ENCODE measurements around the gene CDH13. TPM values are rescaled to one million over a fixed set of nuclear protein-coding genes. Genes with fewer than 3 reads are reported as not detected.

The CDH13 gene
- polyA plus RNA-seq, 1 donor = 57.0 TPM

DNA sequence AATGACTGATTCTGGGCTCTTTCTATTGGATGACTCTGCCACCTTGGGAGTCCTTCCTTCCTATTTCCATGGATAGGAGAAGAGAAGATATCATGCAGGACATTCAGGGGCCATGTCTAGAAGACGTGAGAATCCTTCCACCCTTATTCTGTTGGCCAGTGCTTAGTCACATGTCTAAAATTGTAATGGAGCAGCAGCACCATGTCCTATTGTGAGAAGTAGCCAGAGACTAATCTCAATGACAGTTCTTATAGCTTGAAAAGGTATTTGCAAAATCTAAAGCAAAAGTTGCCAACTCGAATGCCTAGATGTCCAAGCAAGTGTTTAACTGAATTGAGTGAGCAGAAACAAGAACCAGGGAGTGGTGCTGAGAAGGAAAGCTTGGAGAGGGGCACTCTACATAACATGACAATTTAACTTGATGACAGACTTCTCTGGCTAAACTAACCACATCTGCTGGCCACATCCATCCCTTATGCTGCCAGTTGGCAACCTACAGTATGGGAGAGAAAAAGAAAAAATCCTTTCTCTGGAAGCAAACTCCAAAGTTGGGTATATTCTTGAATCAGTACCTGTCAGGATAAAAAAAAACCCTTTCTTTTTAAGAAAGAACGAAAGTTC is 225.7 kb downstream of the CDH13 start:
- no peak for DNase-seq

DNA sequence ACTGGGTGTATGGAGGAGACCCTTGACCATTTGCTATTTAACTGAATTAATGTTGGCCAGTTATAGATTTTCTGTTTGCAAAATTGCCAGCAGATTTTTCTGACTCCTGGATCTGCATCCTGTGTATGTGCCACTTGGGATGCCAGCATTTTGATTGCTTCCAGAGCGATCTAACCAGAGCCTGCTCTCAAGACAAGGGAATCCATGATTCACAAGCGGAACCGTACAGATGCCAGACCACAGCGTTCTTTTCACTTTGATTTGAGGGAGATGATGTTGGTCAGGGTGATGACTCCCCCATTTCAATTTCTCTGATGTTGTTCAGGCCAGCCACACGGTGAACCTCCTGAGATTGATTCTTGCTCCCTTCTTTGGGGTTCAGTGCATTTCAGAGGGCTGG is 228.7 kb downstream of the CDH13 start:
- no peak for DNase-seq

DNA sequence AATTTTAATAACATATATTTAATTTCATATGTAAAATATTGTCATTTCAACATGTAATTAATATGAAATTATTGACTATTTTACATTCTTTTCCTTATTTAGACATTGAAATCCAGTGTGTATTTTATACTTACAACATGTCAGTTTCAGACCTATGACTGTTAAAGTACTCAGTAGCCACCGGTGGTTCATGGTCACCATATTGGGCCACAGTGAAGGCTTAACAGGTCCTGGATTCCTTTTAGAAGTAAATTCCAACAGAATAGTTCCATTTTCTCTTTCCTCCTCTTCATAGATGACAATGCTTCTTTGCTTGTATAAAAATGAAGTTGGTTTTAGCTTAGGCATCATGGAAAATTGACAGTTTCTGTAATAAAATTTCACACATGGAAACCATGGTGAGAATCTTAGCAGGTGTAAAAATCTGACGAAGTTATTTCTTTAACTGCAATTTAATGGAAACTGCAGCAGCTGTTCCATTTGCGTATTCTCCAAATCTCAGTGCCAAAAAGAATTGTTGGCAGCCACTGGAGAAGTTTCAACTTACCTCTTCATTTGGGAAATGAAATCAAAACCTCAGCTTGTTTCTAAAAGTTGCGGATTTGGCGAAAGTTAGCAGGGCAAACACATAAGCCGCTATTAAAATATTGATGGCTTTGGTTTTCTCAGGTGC is 231.1 kb downstream of the CDH13 start:
- DNase-seq = peak; percentile 27

DNA sequence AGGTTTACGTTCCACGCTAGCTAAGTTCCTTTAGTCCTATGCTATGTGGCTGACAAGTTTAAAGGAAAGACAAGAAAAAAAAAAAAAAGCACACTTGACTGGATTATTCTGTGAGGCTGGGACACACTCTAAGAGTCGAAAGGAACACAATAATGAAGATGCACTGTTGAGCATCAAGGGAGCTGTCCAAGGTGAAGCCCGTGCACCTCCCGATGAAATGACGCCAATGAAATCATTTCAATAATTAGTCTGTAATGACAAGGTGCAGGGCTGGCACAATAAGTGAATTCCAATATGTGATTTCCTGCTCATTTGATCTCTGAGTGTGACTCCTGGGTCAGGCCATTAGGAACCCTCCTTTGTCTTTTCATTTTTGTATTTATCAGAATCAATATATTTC is 232.9 kb downstream of the CDH13 start:
- DNase-seq = no peak

DNA sequence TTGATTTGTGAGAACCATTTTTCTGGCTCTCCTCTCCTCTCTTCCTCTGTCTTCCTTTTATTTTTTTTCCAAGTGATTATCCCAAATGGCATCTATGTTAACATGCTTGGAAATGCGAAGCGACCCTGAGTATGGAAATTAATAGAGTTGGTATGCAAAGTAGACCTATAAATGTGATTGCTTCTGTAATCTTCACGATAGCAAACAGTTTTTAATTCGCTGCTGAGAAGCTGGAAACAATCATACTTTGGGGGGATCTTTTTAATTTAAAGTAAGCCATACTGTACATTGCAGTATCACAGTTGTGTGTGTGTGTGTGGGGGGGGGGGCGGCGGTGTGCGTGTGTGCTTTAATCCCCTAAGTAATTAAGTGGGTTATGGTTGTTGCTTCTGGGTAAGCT is 233.3 kb downstream of the CDH13 start:
- DNase-seq = no peak

- no peak for DNase-seq
These were observed 235.3 kb downstream of the CDH13 start for GRCh38 chr16:82862057-82862456.

GRCh38 chr16:82864332-82865040 is 237.7 kb downstream of the CDH13 start:
- DNase-seq = no peak

- no peak for DNase-seq
These were observed 238.6 kb downstream of the CDH13 start for GRCh38 chr16:82865412-82865811.

GRCh38 chr16:82867485-82867884 is 240.7 kb downstream of the CDH13 start:
- DNase-seq = no peak

- DNase-seq = no peak
These were observed 247.5 kb downstream of the CDH13 start for GRCh38 chr16:82874271-82874670.

- DNase-seq = no peak
These were observed 247.9 kb downstream of the CDH13 start for GRCh38 chr16:82874672-82875071.

- no peak for DNase-seq
These were observed 250.2 kb downstream of the CDH13 start for GRCh38 chr16:82876951-82877350.

DNA sequence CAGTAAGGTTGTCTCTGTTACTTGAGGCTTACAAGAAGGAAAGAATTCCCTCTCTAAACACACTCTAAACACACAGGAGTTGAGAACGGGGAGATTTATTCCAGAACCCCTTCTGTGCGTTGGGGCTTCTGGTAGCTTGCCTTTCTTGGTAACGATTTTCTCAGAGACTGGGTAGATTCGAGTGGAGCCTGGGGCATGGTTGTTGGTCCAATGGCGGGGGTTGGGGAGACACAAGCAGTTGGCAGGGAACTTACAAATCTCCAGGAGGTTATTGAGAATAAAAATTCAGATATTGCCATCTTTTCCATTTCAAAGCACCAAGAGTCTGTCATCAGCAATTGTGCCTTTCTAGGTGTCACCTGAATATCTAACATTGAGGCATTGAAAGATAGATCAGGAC is 251.7 kb downstream of the CDH13 start:
- no peak for DNase-seq

- no peak for DNase-seq
These were observed 253.6 kb downstream of the CDH13 start for GRCh38 chr16:82880346-82880745.

GRCh38 chr16:82881516-82881915 is 254.7 kb downstream of the CDH13 start:
- no peak for DNase-seq

GRCh38 chr16:82882226-82882625 is 255.5 kb downstream of the CDH13 start:
- DNase-seq = no peak

GRCh38 chr16:82882982-82883835 is 256.4 kb downstream of the CDH13 start:
- DNase-seq = no peak

GRCh38 chr16:82884320-82884898 is 257.6 kb downstream of the CDH13 start:
- no peak for DNase-seq

DNA sequence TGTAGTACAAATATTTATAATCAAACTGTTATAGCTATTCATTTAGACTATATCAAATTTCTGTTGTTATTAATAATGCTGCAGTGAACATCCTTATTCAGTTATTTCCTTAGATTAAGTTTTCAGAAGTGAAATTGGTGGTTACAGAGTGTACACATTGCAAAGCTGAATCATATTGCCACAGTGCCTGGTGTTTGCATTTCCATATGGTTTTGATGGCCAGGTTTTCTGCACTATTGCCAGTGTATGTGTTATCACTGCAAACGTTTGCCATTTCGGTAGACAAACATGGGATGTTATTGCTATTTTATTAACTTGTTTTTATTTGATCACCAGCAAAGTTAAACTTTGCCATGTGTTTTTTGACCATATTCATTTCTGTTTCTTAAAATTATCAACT is 259.4 kb downstream of the CDH13 start:
- no peak for DNase-seq

- DNase-seq = peak; percentile 16
These were observed 261.8 kb downstream of the CDH13 start for GRCh38 chr16:82888591-82889001.

- no peak for DNase-seq
These were observed 264.7 kb downstream of the CDH13 start for GRCh38 chr16:82891424-82891823.

DNA sequence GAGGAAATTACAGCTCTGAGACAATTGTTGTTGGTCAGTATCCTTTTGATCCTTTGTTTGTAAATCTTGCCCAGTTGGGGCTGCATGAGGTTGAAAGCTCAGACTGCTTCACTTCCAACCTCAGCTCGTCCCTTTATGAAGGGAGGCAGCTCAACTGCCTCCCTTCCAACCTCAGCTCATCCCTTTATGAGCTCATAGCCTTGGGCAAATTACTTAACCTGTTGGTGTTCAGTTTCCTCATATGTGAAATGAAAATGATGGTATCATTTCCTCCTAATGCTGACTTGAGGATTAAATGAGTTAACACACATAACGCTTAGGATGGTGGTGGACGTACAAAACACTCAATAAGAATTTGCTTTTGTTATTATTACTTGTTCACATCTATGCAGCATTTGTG is 265.1 kb downstream of the CDH13 start:
- no peak for DNase-seq

- DNase-seq = no peak
These were observed 265.6 kb downstream of the CDH13 start for GRCh38 chr16:82892324-82892723.

Measured in hindlimb muscle (tissue), 1 donor.